BLaER1 treated with 17β-estradiol and CSF1 and Interleukin-3, amounts not matched to agents 10 nM and 100 nM (cell line): Measurements from ENCODE around the gene MAP4.

Experiments used
- H3K27ac ChIP-seq, 11 experiments: shearing (Covaris generic); formaldehyde crosslinking; 2 replicates each; pipeline ENCODE4 v1.8.1; 2022
- H3K27me3 ChIP-seq, 11 experiments: shearing (Covaris generic); formaldehyde crosslinking; 2 replicates each; pipeline ENCODE4 v1.8.1; 2022
- H3K36me3 ChIP-seq, 11 experiments: shearing (Covaris generic); formaldehyde crosslinking; 2 replicates each; pipeline ENCODE4 v1.8.1; 2022
- H3K4me1 ChIP-seq, 10 experiments: shearing (Covaris generic); formaldehyde crosslinking; 2 replicates each; pipeline ENCODE4 v1.8.1; 2022
- H3K4me2 ChIP-seq, 11 experiments: shearing (Covaris generic); formaldehyde crosslinking; 2 replicates each; pipeline ENCODE4 v1.8.1; 2022
- H3K4me3 ChIP-seq, 10 experiments: shearing (Covaris generic); formaldehyde crosslinking; 2 replicates each; pipeline ENCODE4 v1.8.1; 2022
- H3K9ac ChIP-seq, 11 experiments: shearing (Covaris generic); formaldehyde crosslinking; 2 replicates each; pipeline ENCODE4 v1.8.1; 2022
- H3K9me3 ChIP-seq, 11 experiments: shearing (Covaris generic); formaldehyde crosslinking; replicated peaks in 1 of 11; 2 replicates each; pipeline ENCODE4 v1.8.1; 2022
- H4K20me1 ChIP-seq, 11 experiments: shearing (Covaris generic); formaldehyde crosslinking; 2 replicates each; pipeline ENCODE4 v1.8.1; 2022
- Cebpa-rat ChIP-seq, 11 experiments: shearing (Covaris generic); IDR thresholded peaks; 2 replicates each; pipeline ENCODE4 v1.8.1; 2022

Gene MAP4

GRCh38 chr3:47984075-47984728 lies 32.0 kb downstream of the MAP4 start:
- Histone ChIP-seq H3K4me2 (peak overlapping the region in 2 of 11 experiments; percentile 19 to 76; a peak in 2 of 22 replicates), H3K27ac (no peak overlapping the region)

GRCh38 chr3:47980795-47981194 lies 35.4 kb downstream of the MAP4 start:
- Histone ChIP-seq H3K9me3 (no peaks in the 10 kb centered on the region), H3K9ac (no peak overlapping the region), H3K4me3 (no peak overlapping the region), H3K4me1 (peaks cover 9 to 45% (median 16%) of the 10 kb centered on the region in 10 experiments; a peak in 19 of 20 replicates), H3K27me3 (no peaks in the 10 kb centered on the region), H4K20me1 (peaks cover 0 to 85% (median 28%) of the 10 kb centered on the region in 11 experiments; a peak in 10 of 22 replicates), H3K4me2 (no peak overlapping the region), H3K27ac (no peak overlapping the region), H3K36me3 (peaks cover 4 to 28% (median 10%) of the 10 kb centered on the region in 11 experiments; a peak in 14 of 22 replicates)
- no peak for TF ChIP-seq Cebpa-rat (IDR thresholded peaks at IDR 0.05)

More at GRCh38 chr3:47984075-47984728, 32.0 kb downstream of the MAP4 start:
- H3K9ac ChIP-seq = no peak overlapping the region
- no peaks in the 10 kb centered on the region for H3K9me3 ChIP-seq
- H3K4me3 ChIP-seq = no peak overlapping the region
- no peak for TF ChIP-seq Cebpa-rat (IDR thresholded peaks at IDR 0.05)
- H3K36me3 ChIP-seq = peaks cover 0 to 38% (median 12%) of the 10 kb centered on the region in 11 experiments; a peak in 13 of 22 replicates
- peaks cover 0 to 94% (median 36%) of the 10 kb centered on the region in 11 experiments; a peak in 14 of 22 replicates for H4K20me1 ChIP-seq
- no peaks in the 10 kb centered on the region for H3K27me3 ChIP-seq
- peaks cover 0 to 42% (median 0%) of the 10 kb centered on the region in 10 experiments; a peak in 7 of 20 replicates for H3K4me1 ChIP-seq

GRCh38 chr3:47979070-47979469 lies 37.1 kb downstream of the MAP4 start:
- H3K4me3 ChIP-seq = no peak overlapping the region
- H3K9ac ChIP-seq = no peak overlapping the region
- TF ChIP-seq Cebpa-rat (IDR thresholded peaks at IDR 0.05) = no peak
- H4K20me1 ChIP-seq = peaks cover 0 to 78% (median 19%) of the 10 kb centered on the region in 11 experiments; a peak in 10 of 22 replicates
- H3K4me1 ChIP-seq = peaks cover 5 to 45% (median 21%) of the 10 kb centered on the region in 10 experiments; a peak in 19 of 20 replicates
- H3K36me3 ChIP-seq = peaks cover 4 to 42% (median 20%) of the 10 kb centered on the region in 11 experiments; a peak in 17 of 22 replicates
- H3K4me2 ChIP-seq = no peak overlapping the region
- H3K27ac ChIP-seq = no peak overlapping the region
- no peaks in the 10 kb centered on the region for H3K9me3 ChIP-seq
- no peaks in the 10 kb centered on the region for H3K27me3 ChIP-seq

GRCh38 chr3:47978386-47978785 lies 37.8 kb downstream of the MAP4 start:
- Histone ChIP-seq H3K27ac (no peak overlapping the region), H4K20me1 (peaks cover 0 to 71% (median 15%) of the 10 kb centered on the region in 11 experiments; a peak in 10 of 22 replicates), H3K9me3 (no peaks in the 10 kb centered on the region), H3K4me1 (peaks cover 5 to 40% (median 21%) of the 10 kb centered on the region in 10 experiments; a peak in 19 of 20 replicates), H3K27me3 (no peaks in the 10 kb centered on the region), H3K36me3 (peaks cover 3 to 48% (median 26%) of the 10 kb centered on the region in 11 experiments; a peak in 16 of 22 replicates), H3K4me3 (no peak overlapping the region), H3K4me2 (no peak overlapping the region), H3K9ac (no peak overlapping the region)
- no peak for TF ChIP-seq Cebpa-rat (IDR thresholded peaks at IDR 0.05)

GRCh38 chr3:47976135-47976732 lies 40.0 kb downstream of the MAP4 start:
- no peak overlapping the region for H3K9ac ChIP-seq

GRCh38 chr3:47974974-47975470 lies 41.2 kb downstream of the MAP4 start:
- H3K27ac ChIP-seq = peak overlapping the region in 1 of 11 experiments; percentile 27; a peak in 1 of 22 replicates
- H3K4me2 ChIP-seq = peak overlapping the region in 2 of 11 experiments; percentile 46 to 72; a peak in 5 of 22 replicates
- peaks cover 0 to 46% (median 4%) of the 10 kb centered on the region in 11 experiments; a peak in 8 of 22 replicates for H4K20me1 ChIP-seq
- H3K36me3 ChIP-seq = peaks cover 8 to 73% (median 35%) of the 10 kb centered on the region in 11 experiments; a peak in 19 of 22 replicates
- H3K9me3 ChIP-seq = no peaks in the 10 kb centered on the region
- no peak overlapping the region for H3K9ac ChIP-seq
- peaks cover 5 to 40% (median 21%) of the 10 kb centered on the region in 10 experiments; a peak in 19 of 20 replicates for H3K4me1 ChIP-seq
- H3K4me3 ChIP-seq = no peak overlapping the region; a peak in 1 of 20 replicates
- H3K27me3 ChIP-seq = no peaks in the 10 kb centered on the region
- TF ChIP-seq Cebpa-rat (IDR thresholded peaks at IDR 0.05) = no peak

More at GRCh38 chr3:47976135-47976732, 40.0 kb downstream of the MAP4 start:
- Histone ChIP-seq H3K9me3 (no peaks in the 10 kb centered on the region), H3K4me3 (no peak overlapping the region), H3K36me3 (peaks cover 3 to 61% (median 31%) of the 10 kb centered on the region in 11 experiments; a peak in 17 of 22 replicates), H3K27me3 (no peaks in the 10 kb centered on the region), H3K4me1 (peaks cover 5 to 40% (median 21%) of the 10 kb centered on the region in 10 experiments; a peak in 19 of 20 replicates), H3K27ac (peak overlapping the region in 2 of 11 experiments; percentile 49 to 61; a peak in 1 of 22 replicates), H4K20me1 (peaks cover 0 to 56% (median 8%) of the 10 kb centered on the region in 11 experiments; a peak in 10 of 22 replicates), H3K4me2 (peak overlapping the region in 10 of 11 experiments; percentile 8 to 72 (median 55); a peak in 16 of 22 replicates)
- TF ChIP-seq Cebpa-rat (IDR thresholded peaks at IDR 0.05) = no peak

- Histone ChIP-seq H3K27ac (no peak overlapping the region), H3K9me3 (0 out of 22 replicates have a peak, but pooled peaks cover 0 to 6% (median 0%) of the 10 kb centered on the region in 11 experiments), H3K4me3 (no peak overlapping the region), H3K36me3 (peaks cover 12 to 72% (median 25%) of the 10 kb centered on the region in 11 experiments), H3K4me1 (peaks cover 1 to 22% (median 12%) of the 10 kb centered on the region in 10 experiments; a peak in 18 of 20 replicates), H3K27me3 (no peaks in the 10 kb centered on the region), H4K20me1 (peaks cover 0 to 37% (median 0%) of the 10 kb centered on the region in 11 experiments; a peak in 6 of 22 replicates), H3K4me2 (no peak overlapping the region), H3K9ac (no peak overlapping the region)
- TF ChIP-seq Cebpa-rat (IDR thresholded peaks at IDR 0.05) = no peak
Measured at GRCh38 chr3:47971081-47971480, 45.1 kb downstream of the MAP4 start.

GRCh38 chr3:47964740-47965139 lies 51.5 kb downstream of the MAP4 start:
- H3K27ac ChIP-seq = no peak overlapping the region
- 0 out of 22 replicates have a peak, but pooled peaks cover 0 to 6% (median 0%) of the 10 kb centered on the region in 11 experiments for H3K9me3 ChIP-seq
- H3K36me3 ChIP-seq = peaks cover 0 to 47% (median 13%) of the 10 kb centered on the region in 11 experiments; a peak in 15 of 22 replicates
- peaks cover 0 to 12% (median 2%) of the 10 kb centered on the region in 10 experiments; a peak in 4 of 20 replicates for H3K4me1 ChIP-seq
- no peak overlapping the region for H3K9ac ChIP-seq
- 0 out of 22 replicates have a peak, but pooled peaks of 3 of the 11 experiments have one; percentile 11 to 31 (median 25) for TF ChIP-seq Cebpa-rat (IDR thresholded peaks at IDR 0.05)
- H3K4me3 ChIP-seq = no peak overlapping the region
- H4K20me1 ChIP-seq = peaks cover 0 to 56% (median 0%) of the 10 kb centered on the region in 11 experiments; a peak in 6 of 22 replicates
- no peak overlapping the region for H3K4me2 ChIP-seq
- H3K27me3 ChIP-seq = no peaks in the 10 kb centered on the region
